ENCODE measurements around the gene MICB.
"Not testable (repeated sequence)": the region's sequence is repeated elsewhere in the genome, so short reads cannot be mapped to it uniquely, and the experiment has no call there.

Gene MICB

GRCh38 chr6:31497531-31498476 lies at the start of gene MICB:
Gene MICB, plus strand, starts transcription at chr6:31498145. Its CDS starts 49 bp downstream, at chr6:31498194.
- peak; percentile 78 to 81 for DNase-seq (ENCODE audit: low read depth in 2 of 2)

- no peak for DNase-seq (ENCODE audit: low read depth in 2 of 2)
These were observed 47.2 kb upstream of the MICB start for GRCh38 chr6:31450751-31451150.

DNA sequence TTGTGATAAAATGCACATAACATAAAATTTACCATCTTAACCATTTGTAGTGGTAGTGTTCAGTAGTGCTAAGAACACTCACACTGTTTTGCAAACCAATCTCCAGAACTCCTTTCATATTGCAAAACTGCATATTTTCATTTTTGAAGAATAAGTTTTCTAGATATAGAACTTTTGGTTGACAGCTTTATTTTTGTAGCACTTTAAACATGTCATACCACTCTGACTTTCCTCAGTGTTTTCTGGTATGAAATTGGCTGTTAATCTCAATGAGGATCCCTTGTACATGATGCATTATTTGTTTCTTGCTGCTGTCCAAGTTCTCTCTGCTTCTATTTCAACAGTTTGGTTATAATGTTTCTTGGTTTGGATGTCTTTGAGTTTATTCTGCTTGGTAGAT lies 45.1 kb upstream of the MICB start:
- DNase-seq (ENCODE audit: low read depth in 2 of 2): no peak

- DNase-seq (ENCODE audit: low read depth in 2 of 2): no peak
These were observed 44.7 kb upstream of the MICB start for GRCh38 chr6:31453259-31453658.

DNA sequence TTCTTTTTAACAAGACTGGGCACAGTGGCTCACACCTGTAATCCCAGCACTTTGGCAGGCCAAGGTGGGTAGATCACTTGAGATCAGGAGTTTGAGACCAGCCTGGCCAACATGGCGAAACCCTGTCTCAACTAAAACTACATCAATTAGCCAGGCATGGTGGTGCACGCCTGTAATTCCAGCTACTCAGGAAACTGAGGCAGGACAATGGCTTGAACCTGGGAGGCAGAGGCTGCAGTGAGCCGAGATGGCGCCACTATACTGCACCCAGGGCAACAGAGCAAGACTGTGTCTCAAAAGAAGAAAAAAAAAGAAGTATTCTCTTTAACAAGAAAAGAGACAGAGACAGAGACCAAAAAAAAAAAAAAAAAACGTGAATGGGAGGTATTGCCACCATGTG lies 38.1 kb upstream of the MICB start:
- DNase-seq (ENCODE audit: low read depth in 2 of 2): not testable (repeated sequence)

DNA sequence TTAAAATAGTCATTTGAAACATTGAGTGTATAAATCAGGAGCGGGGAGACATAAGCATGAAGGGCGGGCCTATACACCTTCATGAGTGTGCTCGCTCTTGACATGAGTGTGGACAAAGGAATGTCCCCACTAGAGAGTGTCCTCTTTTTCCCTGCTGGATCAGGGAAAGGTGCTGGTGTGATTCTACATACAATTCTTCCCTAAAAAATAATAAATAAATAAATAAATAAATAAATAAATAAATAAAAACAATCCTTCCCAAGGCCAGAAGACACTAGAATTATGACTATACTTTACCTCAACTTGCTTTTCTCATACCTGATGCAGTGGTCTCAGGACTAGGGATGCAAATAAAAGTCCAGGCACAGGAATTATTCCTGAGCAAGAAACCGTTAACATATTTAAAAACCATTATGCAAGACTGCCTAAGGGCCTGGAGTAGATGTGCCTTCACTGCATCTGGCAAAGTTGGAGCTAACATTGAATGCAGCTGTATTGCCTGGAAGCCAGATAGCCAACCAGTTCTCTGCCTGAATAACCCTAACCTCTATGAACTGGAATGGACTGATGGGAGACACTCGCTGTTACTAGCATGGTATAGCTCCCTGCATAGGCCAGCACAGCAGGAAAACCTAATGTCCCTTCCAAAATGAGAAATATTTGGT lies 37.5 kb upstream of the MICB start:
- DNase-seq (ENCODE audit: low read depth in 2 of 2): no peak

- no peak for DNase-seq (ENCODE audit: low read depth in 2 of 2)
These were observed 35.6 kb upstream of the MICB start for GRCh38 chr6:31462026-31462963.

DNA sequence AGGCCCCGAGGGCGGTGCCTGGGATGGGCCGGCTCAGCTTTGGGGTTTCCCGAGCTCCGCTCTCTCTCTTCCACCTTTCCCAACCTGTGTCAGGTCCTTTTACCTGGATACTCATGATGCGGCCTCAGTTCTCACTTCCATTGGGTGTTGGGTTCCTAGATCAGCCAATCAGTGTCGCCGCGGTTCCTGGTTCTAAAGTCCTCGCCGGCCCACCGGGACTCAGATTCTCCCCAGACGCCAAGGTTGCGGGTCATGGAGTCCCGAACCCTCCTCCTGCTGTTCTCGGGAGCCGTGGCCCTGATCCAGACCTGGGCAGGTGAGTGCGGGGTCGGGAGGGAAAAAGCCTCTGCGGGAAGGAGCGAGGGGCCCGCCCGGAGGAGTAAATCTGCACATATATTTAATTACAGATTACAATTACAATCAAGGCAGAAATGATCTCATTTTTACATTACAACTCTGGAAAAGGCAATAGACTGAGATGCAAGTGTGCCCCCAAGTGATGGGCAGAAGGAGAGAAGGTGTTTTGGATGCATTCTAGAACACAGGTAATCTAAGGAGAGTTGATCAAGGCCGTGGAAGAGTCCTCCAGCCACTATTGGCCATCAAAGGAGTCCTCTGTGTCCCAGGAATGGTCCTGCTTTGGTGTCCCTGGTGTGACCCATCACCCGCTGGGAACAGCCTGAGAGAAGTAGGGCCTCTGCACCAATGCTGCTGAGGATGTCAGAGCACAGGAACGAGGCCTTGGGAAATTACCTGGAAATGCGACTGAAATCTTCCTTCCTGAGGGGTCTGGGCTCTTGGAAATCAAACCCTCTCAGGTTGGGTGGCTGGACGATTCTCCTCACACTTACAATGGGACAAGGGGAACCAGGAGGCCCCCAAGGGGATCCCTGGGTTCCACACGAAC lies 34.7 kb upstream of the MICB start:
- peak; percentile 69 to 81 for DNase-seq (ENCODE audit: low read depth in 2 of 2)

DNA sequence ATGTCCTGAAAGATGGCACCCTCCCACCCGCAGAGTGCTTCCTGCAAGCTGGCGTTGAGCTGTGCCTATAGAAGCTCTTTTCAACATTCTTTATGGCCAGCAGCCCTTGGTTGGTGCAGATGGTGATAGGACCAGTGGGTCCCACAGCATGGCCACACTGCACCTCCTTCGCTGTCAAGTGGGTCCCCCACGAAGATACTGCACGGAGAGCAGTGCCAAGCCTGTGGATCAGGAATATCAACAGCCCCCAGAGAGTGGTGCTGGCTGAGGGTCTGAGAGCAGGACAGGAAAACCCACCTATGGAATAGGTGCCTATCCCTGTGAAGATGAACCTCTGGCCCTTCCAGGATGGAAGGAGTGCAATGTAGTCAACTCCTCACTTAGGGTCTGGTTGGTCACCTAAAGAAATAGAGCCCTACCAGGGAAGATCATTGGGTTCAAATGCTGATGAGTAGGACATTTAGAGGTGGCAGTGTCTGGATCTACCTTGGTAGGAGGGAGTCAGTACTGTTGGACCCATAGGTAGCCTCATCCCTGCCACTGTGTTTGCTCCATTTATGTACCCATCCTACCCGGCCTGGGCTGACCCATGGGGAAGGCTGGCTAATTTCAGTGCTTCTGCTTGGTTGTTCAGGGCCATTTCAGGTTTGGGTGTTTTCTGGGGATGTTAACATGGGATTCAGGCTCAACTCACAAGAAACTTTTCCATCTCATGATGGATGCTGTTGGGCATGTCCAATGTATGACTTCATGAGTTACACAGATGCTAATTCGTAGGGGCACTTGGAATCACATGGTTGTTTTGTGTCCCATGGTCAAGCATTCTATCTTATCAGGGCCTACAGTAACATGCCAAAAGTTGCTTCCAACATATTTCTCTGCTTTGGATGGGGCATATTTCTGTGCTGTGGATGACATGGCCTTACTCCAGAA lies 33.4 kb upstream of the MICB start:
- no peak for DNase-seq (ENCODE audit: low read depth in 2 of 2)

GRCh38 chr6:31465185-31465536 lies 32.8 kb upstream of the MICB start:
- no peak for DNase-seq (ENCODE audit: low read depth in 2 of 2)

GRCh38 chr6:31465718-31466117 lies 32.2 kb upstream of the MICB start:
- no peak for DNase-seq (ENCODE audit: low read depth in 2 of 2)

DNA sequence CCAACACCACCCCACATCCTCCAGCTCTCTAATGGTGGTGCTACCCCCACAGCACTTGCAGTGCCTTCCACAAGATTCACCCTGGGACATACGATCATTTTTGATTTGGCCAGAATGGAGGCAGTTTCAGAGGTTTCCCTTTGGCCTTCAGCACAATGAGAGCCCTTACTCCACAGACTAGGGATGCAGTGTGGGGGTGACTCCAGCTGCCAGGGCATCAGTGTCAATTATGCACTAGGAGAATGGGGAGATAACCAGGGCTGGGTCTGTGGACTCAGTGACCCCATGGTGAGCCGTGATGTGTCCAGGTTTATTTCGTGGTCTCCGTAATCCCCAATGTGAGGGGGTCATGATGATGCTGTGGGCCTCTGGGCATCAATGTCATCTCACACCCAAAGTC lies 31.5 kb upstream of the MICB start:
- no peak for DNase-seq (ENCODE audit: low read depth in 2 of 2)

DNA sequence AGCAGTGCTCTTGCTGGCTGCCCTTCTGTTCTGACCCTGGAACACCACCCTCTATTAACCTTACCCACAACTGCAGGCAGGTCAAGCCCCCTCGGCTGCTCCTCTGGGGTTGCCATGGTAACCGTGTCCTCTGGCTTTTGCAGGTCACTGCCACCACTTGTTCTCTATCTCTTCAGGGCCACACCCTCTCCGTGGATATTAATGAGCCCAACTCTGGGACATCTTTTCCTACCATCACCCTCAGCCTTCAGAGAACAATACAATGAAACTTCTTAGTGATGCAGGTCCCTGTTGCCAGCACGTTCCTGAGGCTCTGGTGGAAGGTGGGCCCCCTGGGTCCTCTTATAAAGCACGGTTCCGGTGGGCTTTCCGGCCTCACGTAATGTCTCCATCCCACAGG lies 30.8 kb upstream of the MICB start:
- no peak for DNase-seq (ENCODE audit: low read depth in 2 of 2)

DNA sequence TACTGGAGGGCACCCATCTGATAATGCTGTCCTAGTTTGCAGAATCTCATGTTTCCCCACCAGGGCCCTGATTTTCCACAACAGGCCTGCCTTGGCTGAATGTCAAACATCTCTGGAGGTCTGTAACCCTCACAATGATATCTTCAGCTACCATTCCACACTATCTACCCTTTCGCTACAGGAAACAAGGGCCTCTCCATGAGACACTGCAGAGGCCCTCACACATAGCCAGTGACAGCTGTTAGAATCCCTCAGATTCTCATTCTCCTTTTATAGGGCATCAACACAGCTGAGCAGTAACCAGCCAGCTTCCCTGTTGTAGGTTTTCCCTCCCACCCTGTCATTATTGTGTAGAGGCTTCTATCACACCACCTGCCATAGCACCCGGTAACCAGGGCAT lies 29.6 kb upstream of the MICB start:
- no peak for DNase-seq (ENCODE audit: low read depth in 2 of 2)

DNA sequence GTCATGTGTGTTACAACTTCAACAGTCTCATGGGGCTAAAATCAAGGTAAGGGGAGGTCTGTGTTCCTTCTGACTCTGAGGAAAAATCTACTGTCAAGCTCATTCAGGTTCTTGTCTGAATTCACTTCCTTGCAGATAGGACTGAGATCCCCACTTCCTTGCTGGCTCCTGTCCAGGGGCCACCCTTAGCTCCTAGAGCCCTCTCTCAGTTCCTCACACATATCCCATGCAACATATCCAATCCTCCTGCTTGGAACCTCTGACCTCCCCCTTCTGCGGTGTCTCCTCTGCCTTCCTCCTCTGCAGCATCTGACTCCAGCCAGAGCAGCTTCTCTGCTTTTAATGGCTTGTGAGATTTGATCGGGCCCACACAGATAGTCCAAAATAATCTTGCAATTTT lies 27.1 kb upstream of the MICB start:
- DNase-seq (ENCODE audit: low read depth in 2 of 2): no peak

- no peak for DNase-seq (ENCODE audit: low read depth in 2 of 2)
These were observed 26.2 kb upstream of the MICB start for GRCh38 chr6:31471711-31472110.

DNA sequence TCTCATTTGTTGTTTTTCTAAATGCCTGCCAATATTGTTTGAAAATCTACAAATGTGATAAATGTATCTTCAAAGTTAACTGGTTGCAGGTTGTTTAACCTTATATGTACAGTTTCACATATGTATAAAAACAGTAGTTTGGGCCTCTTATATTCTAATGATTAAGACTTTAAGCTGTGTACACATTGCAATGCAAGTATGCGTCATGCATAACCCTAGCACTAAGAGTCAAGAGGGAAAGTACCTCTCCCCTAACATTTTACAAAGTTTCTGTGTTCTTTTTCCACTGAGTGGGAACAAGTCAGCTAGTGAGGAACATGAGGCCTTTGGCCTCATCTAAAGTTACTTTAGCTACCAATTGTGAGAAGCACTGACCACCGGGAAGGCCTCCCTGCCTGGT lies 25.7 kb upstream of the MICB start:
- no peak for DNase-seq (ENCODE audit: low read depth in 2 of 2)

DNA sequence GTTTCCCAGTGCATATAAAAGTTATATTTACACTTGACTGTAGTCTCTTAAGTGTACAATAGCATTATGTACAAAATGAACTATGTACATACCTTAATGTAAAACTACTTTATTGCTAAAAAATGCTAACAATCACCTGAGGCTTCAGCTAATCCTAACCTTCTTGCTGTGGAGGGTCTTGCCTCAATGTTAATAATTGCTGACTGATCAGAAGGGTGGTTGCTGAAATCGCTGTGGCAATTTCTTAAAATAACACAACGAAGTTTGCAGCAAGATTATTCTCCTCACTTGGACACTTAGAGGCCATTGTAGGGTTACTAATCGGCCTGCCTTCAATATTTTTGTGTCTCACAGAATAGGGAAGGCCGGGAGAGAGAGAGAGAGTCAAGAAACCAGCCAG lies 24.7 kb upstream of the MICB start:
- no peak for DNase-seq (ENCODE audit: low read depth in 2 of 2)

GRCh38 chr6:31473780-31474761 lies 23.9 kb upstream of the MICB start:
- no peak for DNase-seq (ENCODE audit: low read depth in 2 of 2)

All from stimulated activated CD4-positive, alpha-beta T cell treated with anti-CD3 and anti-CD28 coated beads, Interleukin-1b, Interleukin-23, amount 100 ng/mL, for 4 hours (primary cell).